HT1080 (cell line): Measurements from ENCODE around the gene ERVFRD-1. TPM values are rescaled to one million over a fixed set of nuclear protein-coding genes. Genes with fewer than 3 reads are reported as not detected.
A peak's percentile ranks its signal among the peaks of the same experiment; 100 is the strongest.

ENCODE experiments used
- DNase-seq: peaks from one replicate; pipeline ENCODE4 v3.0.0-alpha.2; 2015; ENCODE audit warnings: low read depth
- total RNA-seq: library from RNA; depleted of rRNA; stranded (reverse); fragments of >200 nt; shearing (Covaris generic); gene quantifications from 2 replicates; pipeline ENCODE4 v1.2.3, GENCODE V29; 2014

Gene ERVFRD-1
- total RNA-seq, 1 experiment from 2014 or later, result not detected

GRCh38 chr6:11130605-11131004 lies 19.1 kb upstream of the ERVFRD-1 start:
- no peak for DNase-seq

DNA sequence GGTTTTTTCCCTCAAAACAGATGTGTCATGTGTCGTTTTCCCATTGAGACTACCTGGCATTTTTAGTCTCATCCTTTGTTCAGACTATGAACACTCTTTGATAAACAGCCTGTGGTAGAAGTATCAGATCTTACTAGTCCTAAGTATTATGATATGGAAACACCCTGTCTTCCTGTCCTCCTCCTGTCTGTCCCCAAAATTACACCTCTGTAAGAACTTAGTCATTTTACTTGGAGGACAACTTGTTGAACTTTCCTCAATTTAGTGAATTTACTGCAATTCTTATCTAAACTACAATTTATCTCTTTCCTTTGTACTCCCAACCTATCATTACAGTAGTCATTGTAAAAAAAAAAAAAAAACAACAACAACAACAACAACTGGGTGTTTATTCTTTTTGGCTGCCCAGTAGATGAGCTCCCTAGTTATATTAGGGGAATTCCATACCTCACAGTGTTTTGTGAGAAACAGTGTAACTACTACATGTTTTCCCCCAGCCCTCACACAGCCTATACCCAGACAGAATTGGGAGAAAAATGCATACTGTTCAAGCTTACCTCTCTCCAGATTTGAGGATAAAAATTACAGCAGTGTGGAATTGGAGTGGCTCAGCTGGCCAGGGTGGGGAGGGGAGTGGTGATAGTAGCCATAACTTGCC lies 18.5 kb upstream of the ERVFRD-1 start:
- no peak for DNase-seq

DNA sequence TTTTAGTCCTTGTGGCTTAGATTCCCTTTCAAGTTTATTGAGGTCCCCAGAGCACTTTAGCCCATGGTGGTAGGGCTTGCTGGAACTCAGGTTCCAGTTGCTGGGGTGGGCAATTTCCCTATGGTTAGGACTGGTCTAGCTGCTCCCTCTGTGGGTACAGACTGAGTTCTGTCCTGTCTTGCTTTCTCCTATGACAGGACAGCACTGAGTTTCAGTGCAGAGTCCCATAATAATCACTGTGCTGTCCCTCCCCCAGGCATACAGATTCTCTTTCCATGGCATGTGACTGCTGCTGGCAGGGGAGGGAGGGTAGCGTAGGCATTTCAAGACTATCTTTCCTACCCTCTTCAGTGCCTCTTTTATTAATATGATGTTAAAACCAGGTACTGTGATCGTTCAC lies 17.1 kb upstream of the ERVFRD-1 start:
- no peak for DNase-seq

- peak; percentile 47 for DNase-seq
Observed at GRCh38 chr6:11126876-11127275, 15.4 kb upstream of the ERVFRD-1 start.

DNA sequence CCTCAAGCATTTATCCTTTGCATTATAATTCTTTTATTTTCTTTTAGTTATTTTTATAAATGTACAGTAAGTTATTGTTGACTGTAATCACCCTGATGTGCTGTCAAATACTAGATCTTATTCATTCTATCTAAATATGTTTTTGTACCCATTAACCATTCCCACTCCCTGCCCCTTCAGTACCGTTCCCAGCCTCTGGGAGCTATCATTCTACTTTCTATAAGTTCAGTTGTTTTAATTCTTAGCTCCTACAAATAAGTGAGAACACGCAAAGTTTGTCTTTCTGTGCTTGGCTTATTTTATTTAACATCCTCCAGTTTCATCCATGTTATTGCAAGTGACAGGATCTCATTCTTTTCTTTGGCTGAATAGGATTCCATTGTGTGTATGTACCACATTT lies 12.5 kb upstream of the ERVFRD-1 start:
- no peak for DNase-seq

DNA sequence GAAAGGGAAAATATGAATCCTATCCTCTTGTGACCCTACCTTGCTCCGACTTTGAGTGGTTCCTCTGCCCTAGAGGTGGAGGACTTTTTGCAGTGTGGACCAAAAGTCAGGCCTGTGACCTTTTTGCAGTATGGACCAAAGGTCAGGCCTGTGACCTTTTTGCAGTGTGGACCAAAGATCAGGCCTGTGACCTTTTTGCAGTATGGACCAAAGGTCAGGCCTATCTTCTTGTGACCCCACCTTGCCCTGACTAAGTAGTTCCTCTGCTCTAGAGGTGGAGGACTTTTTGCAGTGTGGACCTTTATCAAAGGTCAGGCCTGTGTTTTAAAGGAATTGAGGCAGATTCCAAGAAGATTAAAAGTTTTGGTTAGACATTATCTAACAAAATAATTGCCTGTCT lies 10.9 kb upstream of the ERVFRD-1 start:
- DNase-seq, result no peak

DNA sequence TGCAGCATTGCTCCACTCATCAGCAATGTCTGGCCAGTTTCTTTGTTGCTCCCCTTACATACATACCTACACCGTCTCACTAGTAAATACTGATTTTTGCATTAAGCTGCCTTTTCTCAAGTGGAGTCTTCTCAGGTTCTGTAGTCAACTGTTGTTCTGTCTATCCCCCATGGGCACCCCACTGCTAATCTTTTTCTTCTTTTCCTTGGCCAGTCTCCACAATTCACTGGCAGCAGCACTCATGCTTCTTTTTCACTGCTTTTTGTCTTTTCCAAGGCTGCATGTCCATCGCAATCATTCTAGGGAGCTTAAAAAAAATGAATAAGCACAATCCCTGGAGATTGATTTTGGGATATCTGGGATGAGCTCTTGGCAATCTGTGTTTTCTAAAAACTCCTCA lies 10.3 kb upstream of the ERVFRD-1 start:
- no peak for DNase-seq

DNA sequence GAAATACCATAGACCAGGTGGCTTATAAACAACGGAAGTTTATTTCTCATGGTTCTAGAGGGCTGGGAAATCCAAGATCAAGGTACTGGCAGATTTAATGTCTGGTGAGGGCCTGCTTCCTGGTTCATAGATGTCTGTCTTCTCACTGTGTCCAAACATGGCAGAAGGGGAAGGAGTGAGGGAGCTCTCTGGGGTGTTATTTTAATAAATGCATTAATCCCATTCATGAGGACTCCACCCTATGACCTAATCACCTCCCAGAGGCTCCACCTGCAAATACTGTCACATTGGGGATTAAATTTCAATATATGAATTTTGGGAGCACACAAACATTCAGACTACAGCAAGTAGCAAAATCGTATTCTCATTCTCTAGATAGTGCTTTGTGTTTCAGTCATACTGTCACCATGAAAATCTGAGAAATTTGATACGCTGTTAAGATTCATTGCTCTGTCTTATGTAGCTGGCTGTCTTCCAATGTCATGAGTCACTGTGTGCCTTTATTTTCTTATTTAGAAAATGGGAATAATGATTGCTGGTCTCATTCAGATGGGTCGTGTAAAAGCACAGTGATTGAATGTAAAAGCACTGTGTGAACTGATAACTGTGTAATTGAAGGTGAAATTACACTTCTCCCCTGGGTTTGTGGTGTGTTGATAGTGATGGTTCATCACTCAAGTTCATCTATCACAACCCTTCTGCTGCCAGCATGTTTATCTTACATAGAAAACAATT lies 8.9 kb upstream of the ERVFRD-1 start:
- peak; percentile 48 for DNase-seq

DNA sequence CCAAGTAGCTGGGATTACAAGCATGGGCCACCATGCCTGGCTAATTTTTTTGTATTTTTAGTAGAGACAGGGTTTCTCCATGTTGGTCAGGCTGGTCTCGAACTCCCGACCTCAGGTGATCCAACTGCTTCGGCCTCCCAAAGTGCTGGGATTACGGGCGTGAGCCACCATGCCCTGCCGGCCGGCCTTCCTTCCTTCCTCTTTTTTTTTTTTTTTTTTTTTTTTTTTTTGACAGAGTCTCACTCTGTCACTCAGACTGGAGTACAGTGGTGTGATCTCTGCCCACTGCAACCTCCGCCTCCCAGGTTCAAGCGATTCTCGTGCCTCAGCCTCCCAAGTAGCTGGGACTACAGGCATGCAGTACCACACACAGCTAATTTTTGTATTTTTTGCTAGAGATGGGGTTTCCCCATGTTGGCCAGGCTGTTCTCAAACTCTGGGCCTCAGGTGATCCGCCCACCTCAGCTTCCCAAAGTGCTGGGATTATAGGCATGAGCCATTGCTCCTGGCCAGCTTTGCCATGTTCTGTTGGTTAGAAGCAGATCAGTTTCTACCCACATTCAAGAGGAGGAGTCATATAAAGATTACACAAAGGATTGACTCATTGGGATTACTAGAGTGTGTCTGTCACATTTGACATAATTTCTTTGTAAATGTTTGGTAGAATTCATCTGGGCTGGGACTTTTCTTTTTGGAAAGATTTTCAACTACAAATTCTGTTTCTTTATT lies 4.4 kb upstream of the ERVFRD-1 start:
- DNase-seq, result peak; percentile 53

GRCh38 chr6:11113038-11113437 lies 1.5 kb upstream of the ERVFRD-1 start:
- DNase-seq, result no peak

DNA sequence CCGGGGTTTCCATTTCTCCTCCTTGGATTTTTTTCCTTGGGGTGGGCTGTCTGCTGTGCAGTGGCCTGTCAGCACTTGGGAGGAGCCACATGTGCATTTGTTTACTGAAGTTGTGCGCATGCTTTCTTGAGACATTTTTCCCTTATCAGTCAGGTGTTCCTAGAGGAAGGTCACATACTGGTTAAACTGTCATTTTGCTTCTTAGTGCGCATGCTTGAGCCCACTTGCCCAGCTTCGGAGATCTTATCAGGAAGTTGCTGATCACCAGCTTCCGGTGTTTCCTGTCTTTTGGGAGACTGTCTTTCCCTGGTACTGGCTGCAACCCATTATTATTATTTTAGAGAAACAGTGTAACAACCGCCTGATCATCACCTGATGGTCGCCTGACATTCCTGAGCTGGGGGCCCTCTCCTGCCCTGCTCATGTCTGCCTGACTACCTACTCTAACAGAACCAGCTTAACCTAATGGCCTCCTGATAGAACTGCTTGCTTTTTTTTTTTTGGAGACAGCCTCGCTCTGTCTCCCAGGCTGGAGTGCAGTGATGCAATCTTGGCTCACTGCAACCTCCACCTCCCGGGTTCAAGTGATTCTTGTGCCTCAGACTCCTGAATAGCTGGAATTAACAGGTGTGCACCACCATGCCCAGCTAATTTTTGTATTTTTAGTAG lies 378 bp upstream of the ERVFRD-1 start:
- no peak for DNase-seq

DNA sequence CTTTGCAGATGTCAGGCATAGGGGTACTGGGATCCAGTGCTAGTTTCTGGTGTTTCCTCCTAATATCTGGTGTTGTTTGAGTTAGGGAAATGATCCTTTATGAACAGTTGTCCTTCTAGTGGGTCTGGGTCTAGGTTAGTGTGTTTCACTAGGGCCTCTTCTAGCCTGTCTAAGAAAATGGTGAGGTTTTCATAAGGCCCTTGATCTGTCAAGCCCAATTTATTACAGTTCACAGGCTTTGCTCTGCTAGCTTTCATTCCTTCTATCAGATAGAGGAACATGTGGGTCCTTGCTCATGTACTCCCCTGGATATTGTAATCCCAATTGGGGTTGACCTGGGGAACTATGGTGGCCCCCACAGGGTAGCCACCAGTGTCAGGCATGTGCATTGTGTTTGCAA lies 2.8 kb downstream of the ERVFRD-1 start:
- DNase-seq, result no peak

DNA sequence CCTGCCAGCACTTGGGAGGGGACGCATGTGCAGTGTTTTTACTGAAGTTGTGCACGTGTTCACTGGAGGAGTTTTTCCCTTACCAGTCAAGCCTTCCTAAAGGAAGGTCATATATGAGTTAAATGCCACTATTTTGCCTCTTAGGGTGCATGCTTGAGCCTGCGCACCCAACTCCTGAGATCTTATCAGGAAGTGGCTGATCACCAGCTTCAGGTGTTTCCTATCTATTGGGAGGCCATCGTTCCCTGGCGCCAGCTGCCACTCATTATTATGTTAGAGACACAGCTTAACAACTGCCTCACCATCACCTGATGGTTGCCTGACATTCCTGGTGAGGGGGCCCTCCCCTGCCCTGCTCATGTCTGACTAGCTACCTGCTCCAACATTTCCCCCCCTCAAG lies 8.5 kb downstream of the ERVFRD-1 start:
- DNase-seq, result no peak

- no peak for DNase-seq
Observed at GRCh38 chr6:11101417-11101816, 10.1 kb downstream of the ERVFRD-1 start.

DNA sequence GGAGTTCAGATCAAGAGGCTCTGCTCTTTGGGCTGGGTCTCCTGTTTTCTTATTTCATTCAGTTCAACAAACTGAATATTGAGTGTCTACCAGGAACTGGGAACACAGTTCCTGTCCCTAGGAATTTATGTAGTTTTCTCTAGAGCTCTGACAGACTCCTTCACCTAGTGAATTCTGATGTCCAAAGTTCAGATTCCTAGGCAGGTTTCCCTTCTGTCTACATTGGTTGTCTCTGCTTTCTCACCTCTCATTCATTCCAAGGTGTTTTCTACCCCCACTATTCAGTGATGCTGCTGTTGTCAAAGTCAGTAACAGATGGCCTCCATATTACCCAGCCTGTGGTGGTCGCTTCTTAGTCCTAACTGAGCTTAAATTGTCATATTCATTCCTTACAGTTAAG lies 13.5 kb downstream of the ERVFRD-1 start:
- no peak for DNase-seq

GRCh38 chr6:11097476-11097875 lies 14.0 kb downstream of the ERVFRD-1 start:
- DNase-seq, result no peak

DNA sequence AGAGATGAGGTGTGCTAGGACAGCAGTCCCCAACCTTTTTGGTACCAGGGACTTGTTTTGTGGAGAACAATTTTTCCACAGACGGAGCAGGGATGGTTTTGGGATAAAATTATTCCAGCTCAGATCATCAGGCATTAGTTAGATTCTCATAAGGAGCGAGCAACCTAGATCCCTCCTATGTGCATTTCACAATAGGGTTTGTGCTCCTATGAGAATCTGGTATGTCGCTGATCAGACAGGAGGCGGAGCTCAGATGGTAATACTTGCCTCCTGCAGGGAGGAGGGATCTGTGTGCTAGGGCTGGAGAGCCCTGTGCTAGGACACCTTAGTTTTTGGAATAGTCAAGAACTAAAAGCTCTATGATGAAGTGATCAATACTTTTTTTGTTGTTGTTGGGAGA lies 15.4 kb downstream of the ERVFRD-1 start:
- no peak for DNase-seq

DNA sequence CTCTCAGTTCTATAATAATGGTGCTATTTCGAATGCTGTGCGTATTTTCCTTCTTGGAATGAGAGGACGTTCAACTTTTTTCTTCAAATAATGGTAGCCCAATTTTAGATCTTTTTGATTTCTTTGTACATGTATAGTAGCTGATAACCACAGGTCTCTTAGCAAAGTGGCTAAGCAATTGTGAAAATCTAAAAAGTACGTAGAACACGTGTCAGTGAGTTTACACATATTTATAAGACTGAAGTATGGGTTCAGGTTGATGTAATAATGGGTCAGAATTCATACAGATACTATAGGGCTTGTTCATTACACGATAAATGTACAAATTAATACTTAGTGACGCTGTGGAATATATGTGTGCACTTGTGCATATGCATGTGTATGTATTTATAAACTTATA lies 16.6 kb downstream of the ERVFRD-1 start:
- no peak for DNase-seq

- peak; percentile 50 for DNase-seq
Observed at GRCh38 chr6:11094411-11094851, 17.1 kb downstream of the ERVFRD-1 start.

DNA sequence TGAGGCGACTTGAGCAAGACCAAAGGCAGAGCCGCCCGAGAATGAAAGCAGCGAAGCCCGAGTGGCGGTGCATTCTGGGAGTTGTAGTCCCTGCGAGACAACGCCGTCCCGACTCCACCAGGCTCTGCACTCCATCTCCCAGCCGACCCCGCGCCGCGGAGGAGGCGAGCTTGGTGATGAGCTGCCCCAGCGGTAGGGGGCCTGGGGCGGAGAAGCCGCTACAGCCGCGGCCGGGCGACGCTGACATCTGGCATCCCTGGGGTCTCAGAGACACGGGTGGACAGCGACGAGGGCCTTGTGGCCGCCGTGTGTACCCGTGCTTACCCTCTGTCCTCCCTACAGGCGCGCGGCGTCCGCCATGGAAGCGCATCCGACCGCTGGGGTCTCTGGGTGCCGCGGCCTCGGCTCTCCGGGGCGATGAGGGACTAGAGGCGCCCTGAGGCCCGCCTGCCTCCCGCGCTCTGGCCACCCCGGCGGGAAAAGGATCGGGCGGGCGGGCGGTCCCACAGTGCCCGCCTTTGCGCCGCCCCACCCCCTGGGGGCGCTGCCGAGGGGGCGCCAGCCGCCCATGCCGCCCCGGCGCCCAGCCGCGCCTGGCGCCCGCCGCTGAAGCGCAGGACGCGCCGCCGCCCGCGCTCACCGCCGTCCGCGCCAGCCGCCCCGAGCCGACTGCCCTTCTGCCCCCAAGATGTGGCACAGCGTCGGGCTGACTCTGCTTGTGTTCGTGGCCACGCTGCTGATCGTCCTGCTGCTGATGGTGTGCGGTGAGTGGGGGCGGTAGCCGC lies 17.7 kb downstream of the ERVFRD-1 start, which contains the start of gene SMIM13:
Gene SMIM13 (plus strand): TSS at position 209 of the 785 bp plus-strand sequence. CDS start 480 bp downstream, at position 689.
- peak; percentile 98 for DNase-seq

DNA sequence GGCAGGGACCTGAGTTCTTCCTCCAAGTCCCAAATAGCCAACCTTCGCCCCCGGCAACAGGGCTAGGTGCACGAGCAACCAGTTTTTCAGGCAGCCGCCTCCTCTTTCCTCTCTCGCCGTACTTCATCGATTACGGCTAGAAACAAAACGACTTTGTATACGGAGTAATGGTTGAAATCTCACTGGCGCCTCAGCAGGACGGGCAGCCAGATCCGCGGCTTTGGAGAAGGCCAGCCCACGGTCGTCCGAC lies 18.2 kb downstream of the ERVFRD-1 start:
- no peak for DNase-seq
